LoVo (cell line): ENCODE measurements around the gene NOP53.
"Not testable (repeated sequence)": the region's sequence is repeated elsewhere in the genome, so short reads cannot be mapped to it uniquely, and the experiment has no call there.

Experiments used
- DNase-seq: peaks from one replicate; pipeline ENCODE4 v3.0.0-alpha.2; 2016; ENCODE audit warnings: low spot score

NOP53 gene

DNA sequence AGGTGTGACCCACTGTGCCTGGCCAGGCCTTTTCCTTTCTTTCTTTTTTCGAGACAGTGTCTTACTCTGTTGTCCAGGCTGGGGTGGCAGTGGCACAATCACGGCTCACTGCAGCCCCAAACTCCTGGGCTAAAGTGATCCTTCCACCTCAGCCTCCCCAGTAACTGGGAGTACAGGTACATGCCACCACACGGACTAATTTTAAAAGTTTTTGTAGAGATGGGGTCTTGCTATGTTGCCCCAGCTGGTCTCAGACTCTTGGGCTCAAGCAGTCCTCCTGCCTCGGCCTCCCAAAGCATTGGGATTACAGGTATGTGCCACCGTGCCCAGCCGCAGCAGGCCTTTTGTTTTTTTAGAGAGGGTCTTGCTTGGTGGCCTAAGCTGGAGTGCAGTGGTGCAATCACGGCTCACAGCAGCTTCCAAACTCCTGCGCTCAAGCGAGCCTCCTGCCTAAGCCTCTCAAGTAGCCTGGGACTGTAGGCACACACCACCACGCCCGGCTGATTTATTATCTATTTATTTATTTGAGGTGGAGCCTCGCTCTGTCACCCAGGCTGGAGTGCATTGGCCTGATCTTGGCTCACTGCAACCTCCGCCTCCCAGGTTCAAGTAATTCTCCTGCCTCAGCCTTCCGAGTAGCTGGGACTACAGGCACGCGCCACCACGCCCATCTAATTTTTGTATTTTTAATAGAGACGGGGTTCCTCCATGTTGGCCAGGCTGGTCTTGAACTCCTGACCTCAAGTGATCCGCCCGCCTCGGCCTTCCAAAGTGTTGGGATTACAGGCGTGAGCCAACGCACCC lies 32.1 kb downstream of the NOP53 start:
- DNase-seq = not testable (repeated sequence)

DNA sequence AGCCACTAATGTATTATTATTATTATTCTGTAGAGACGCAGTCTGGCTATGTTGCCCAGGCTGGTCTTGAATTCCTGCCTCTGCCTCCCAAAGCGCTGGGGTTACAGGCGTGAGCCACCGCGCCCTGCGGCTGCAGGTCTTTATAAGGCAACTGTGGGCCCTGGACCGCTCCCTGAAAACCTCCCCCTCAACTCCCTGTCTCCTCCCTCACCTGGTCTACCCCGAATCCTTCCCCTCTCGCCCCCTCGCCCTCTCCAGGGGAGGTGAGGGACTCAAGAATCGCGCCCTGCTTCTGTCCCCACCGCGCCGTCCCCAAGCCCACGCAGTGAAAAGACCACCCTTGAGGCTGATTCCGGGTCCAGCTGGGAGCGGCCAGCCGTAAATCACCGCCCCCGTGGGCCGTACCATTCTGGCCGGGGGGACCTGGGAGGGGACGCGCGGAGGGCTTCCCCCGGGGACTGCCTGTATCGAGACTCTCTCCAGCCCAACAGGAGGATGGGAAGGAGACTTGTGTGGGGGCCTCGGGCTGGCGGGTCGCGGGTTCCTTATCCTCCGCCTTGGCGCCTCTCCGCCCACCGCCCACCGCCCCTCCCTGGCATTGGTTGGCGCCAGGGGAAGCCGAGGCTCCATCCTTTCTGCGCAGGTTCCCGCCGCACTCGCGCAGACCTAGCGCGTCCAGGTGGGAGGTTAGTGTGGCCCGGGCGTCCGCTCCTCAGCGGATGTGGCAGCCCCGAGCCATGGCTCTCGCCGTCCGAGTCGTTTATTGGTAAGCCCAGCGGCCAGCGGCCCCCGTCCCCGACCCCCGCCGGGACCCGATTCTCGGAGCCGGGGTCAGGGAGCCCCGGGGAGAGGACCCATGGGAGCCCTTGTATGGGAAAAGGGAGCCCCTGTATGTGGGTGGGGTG lies 33.0 kb downstream of the NOP53 start, which contains the start of gene SELENOW:
Gene SELENOW (plus strand): TSS at position 655 of the 905 bp plus-strand sequence. CDS start 83 bp downstream, at position 738.
- peak; percentile 79 for DNase-seq

DNA sequence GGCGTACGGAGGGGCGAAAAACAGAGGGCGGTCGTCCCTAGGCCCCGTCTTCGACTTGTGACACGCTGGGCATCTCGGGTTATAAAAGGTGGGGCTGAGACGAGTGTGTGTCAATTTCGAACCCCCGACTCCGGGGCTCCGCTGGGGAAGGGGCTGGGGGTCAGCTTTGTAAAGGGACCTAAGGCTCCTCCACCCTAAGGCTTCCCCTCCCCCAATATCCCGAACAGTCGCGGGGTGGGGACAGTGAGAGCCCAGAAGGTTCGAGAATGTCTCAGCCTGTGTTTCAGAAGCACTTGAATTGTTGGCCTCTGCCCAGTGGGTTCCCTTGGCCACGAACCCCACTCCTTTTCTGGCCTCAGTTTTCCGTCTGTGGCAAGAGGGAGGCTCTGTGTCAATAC lies 33.6 kb downstream of the NOP53 start:
- DNase-seq = no peak

DNA sequence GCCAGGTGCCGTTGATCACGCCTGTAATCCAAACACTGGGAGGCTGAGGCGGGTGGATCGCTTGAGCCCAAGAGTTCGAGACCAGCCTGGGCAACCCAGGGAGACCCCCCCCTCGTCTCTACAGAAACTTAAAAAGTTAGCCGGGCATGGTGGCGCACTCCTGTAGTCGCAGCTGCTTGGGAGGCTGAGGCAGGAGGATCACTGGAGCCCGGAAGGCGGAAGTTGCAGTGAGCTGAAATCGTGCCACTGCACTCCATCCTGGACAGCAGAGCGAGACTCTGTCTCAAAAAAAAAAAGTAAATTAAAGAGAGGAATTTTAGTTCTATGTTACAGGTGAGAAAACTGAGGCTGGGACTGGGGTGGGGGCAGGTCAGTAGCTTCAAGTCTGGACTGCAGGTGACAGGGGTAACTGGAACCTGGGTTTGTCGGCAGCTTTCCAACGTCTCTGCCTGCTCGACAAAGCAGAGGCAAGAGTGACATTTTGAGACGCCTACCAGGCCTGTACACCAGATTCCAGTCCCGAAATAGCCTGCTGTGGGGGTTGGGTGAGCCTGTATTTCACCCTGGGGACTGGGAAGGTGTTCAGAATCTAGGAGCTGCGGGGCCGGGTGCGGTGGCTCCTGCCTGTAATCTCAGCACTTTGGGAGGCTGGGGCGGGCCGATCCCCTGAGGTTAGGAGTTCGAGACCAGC lies 34.3 kb downstream of the NOP53 start:
- no peak for DNase-seq

DNA sequence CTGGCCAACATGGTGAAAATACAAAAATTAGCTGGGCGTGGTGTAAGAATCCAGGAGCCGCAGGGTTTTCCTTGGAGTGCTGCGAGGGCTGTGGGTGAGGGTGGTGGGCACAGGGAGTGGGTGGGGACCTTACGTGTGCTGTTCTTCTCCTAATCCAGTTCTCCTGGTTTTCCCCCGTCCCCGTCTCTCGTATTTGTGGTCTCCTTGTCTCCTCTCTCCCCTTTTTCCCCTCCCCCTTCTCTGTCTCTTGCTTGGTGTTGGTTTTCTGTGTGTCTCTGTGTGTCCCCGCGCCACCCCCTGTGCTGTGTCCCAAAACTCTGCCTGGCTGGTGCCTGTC lies 34.8 kb downstream of the NOP53 start:
- DNase-seq = no peak

DNA sequence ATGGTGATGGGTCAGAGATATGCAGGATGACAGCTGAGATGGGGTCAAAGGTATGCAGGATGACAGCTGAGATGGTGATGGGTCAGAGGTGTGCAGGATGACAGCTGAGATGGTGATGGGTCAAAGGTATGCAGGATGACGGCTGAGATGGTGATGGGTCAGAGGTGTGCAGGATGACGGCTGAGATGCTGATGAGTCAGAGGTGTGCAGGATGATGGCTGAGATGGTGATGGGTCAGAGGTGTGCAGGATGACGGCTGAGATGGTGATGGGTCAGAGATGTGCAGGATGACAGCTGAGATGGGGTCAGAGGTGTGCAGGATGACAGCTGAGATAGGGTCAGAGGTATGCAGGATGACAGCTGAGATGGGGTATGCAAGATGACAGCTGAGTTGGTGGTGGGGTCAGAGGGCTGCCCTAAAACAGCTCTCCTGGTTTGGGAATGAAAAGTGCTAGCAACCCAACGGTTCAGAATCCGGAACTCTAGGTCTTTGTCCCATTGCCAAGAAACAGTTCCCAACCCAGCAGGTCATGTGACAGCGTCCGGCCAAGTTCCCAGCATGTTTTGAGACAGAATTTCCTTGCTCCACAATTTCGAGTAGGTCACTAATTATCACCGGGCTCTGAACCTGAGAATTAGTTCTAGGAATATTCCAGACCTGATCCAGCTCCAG lies 36.4 kb downstream of the NOP53 start:
- DNase-seq = no peak

DNA sequence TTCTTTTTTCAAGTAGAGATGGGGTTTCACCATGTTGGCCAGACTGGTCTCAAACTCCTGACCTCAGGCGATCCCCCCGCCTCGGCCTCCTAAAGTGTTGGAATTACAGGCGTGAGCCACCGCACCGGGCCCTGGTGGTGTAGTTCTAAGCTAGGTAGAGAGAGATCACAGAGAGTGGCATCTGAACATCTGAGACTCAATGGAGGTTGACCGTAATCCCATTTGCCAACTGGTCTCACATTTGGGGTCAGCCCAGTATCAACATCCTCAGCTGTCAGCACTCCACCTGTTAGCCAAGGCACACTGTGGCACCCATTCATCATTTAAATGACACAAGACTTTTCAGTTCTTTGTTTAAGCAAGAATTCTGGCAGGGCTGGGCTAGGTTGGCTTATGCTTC lies 41.2 kb downstream of the NOP53 start:
- no peak for DNase-seq

DNA sequence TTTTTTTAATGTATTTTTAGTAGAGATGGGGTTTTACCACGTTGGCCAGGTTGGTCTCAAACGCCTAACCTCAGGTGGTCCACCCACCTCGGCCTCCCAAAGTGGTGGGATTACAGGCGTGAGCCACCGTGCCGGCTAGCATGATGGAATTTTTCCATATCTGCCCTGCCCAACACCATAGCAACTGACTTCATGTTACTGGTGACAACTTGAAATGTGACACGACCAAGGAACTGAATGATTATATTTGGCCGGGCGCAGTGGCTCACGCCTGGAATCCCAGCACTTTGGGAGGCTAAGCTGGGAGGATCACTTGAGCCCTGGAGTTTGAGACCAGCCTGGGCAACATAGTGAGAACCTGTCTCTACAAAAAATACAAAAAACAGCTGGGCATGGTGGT lies 42.0 kb downstream of the NOP53 start:
- DNase-seq = not testable (repeated sequence)

DNA sequence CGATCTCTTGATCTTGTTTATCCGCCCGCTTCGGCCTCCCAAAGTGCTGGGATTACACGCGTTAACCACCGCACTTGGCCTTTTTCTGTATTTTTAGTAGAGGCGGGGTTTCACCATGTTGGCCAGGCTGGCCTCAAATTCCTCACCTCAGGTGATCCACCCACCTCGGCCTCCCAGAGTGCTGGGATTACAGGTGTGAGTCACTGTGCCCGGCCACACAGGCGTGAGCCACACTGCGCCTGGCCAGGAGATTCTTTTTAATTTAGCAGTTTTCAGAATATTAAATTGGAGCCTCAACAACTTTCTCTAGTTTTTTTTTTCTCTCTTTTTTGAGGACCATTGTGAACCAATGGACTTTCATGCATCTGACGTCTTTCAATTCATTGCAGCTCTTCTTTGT lies 44.5 kb downstream of the NOP53 start:
- DNase-seq = not testable (repeated sequence)

DNA sequence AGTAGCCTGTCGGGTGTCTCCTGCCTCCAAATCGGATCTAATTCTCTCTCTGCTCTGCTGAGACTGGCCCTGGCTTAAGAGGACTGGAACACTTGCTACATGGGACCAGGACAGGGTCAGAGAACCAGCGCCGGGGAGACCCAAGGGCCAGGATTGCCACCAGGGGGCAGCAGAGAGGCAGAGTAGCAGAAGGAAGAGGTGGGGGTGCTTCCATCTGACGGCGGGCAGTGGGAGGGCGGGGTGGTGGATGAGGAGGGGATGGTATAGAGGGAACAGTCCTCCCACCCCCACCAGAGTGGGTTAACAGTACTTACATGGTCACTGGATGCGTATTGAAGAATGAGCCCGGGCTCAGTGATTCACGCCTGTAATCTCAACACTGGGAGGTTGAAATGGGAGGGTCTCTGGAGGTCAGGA lies 45.1 kb downstream of the NOP53 start:
- DNase-seq = peak; percentile 67

DNA sequence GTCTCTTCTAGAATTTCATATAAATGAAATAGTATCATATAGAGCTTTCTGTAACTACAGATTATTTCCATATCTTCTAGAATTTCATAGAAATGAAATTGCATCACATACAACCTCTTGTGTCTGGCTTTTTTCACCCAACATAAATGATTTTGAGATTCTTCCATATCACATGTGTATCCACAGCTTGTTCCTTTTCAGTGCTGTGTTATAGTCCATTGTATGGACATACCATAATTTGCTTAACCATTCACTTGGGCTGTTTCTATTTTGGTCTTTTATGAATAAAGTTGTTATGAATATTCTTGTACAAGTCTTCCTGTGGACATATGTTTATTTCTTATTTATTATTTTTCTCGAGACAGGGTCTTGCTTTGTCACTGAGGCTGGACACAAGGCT lies 47.3 kb downstream of the NOP53 start:
- DNase-seq = no peak

DNA sequence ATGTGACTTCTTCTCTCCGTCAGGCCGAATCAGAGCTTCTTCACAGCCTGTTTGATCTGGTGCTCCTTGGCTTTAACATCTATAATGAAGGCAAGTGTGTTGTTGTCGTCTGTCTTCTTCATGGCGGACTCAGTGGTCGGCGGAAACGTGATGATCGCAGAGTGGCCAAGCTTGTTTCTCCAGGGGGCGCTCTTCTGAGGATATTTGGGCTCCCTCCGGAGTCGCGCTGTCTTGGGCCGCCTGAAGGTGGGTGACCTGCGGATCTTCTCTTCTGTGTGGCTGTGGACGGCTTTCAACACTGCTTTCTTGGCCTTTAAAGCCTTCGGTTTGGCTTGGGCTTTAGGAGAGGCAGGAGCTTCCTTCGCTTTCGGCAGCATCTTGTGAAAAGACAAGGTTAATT lies 49.2 kb downstream of the NOP53 start:
- no peak for DNase-seq

DNA sequence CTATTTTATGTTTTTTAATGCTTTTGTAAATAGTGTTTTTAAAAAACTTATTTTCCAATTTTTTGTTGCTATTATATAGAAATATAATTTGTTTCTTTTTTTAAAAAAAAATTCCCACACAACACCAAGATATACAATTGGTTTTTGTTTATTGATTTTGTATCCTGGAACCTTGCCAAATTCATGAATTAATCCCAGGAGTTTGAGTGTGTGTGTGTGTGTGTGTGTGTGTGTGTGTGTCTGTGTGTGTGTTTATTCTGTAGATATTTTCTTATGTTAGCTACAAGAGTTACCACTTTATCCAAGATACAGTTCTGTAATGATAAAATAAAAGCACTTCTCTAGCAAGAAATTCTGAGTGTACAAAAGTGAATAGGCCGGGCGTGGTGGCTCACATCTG lies 51.4 kb downstream of the NOP53 start:
- DNase-seq = no peak

DNA sequence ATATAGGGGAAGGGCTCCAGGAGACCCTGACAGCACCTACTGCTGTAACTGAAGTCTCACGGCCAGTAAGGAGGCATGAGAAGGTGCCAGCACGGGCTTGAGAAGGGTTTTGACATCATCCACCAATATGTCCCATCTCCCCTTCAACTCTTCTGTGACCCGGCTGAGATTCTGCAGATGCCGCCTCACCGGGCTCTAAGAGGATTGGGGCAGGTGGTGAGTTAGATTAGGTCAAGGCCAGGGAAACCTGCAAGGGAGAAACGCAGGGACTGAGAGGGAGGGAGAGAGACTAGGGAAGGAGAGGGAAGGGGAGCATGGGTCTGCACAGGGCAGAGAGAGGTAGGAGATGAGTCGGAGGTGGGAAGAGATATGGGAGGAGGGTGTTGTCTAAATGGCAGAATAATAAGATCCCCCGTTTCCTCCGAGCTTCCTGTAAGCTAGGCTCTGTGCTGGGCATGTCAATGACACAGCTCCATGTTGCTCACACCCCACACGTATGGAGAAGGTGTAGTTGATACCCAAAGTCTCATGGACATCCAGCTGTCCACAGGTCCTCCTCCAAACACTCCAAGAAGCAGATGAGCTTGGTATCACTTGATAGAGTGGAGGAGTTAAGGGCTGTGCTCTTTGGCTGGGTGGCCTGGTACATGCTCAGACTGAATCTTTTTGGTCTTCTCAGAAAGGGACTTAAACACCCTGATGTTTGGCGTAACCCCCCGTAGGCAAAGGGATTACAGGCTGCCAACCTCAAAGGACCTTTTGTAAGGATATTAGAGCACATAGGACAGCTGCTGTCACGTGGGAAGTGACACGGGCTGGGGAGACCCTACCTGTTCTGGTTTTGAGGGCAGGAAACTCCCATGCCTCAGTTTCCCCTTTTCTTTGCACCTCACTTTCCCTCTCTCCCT lies 52.9 kb downstream of the NOP53 start:
- no peak for DNase-seq

DNA sequence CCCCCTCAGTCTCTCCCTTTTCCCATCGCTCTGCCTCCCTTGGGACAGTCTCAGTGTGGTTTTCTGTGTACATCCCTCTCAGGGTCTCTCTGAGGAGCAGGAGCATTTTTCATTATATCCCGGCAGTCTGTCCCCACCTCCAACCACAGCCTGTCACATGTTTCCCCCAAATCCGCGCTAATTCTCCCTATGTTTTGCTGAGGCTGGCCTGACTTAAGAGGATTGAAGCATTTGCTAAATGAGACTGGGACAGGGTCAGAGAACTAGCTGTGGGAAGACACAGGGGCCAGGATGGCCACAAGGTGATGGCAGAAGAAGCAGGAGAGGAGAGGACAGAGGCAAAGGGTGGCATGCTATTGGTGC lies 53.5 kb downstream of the NOP53 start:
- no peak for DNase-seq

DNA sequence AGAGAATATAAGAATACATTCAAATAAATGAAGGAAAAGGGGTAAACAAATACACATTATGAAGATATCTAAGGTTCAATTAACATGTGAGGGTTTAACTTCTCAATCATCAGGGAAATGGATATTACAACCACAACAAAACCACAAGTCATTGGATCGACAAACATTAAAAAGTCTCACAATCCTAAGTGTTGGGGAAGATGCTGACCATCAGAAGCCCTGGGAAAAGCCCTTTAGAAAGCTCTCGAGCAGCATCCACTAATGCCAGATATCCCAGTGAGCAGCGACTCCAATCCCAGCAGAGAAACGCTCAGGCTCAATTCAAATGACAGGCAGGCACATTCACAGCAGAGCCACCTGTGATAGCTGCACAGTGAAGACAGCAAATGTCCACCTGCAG lies 55.9 kb downstream of the NOP53 start:
- DNase-seq = no peak

DNA sequence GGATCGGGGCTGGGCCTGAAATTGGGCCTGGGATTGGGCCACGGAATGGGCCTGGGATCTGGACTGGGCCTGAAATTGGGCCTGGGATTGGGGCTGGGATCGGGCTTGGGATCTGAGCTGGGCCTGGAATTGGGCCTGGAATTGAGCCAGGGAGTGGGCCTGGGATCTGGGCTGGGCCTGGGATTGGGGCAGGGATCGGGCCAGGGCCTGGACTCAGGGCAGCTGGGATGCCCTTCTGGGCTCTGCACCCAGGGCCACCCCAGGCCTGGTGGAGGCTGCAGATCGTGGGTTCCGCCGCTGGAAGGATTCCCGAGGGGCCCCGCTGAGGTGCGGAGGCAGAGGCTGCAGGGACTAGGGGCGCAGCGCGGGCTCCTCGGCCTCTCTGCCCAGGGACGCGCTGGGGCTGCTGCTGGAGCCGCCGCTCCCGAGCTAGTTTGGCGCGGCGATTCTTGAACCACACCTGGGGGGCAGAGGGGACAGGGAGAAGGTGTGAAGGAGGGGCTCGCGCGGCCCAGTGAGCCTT lies 57.2 kb downstream of the NOP53 start:
- DNase-seq = no peak

DNA sequence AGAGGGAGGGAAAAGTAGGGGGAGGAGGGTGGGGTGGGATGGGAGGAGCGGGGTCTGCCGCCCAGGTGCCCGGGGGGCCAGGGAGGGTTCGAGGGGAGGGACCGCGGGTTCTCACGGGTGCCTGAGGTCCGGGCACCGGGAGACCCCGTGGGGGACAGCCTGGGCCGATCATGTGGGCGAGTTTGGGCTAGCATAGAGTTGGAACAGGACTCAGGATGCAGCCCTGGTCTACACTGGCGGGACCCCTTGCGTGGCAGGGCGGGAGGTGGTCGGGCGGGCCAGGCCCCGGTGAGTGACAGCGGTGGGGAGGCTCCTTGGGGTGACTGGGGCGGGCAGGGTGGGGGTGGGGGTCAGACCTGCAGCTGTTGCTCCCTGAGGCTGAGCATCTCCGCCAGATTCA lies 57.8 kb downstream of the NOP53 start:
- DNase-seq = not testable (repeated sequence)

DNA sequence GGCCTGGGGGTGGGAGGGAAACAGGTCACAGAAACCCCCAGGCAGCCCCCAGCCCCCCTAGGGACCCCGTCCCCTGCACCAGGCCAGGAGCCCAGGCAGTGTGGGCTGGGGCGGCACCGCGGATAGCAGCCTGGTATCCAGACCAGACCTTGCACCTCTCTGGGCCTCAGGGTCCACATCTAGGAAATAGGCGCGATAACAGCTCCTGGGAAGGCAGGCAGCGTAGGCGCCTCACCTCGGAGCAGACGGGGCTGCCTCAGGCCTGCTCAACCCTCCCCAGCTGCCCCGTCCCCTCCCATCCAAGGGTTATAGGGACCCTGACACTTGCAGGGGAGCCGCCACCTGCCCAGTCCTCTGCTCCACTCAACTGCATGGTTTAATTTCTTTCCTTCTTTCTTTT lies 58.3 kb downstream of the NOP53 start:
- not testable (repeated sequence) for DNase-seq

DNA sequence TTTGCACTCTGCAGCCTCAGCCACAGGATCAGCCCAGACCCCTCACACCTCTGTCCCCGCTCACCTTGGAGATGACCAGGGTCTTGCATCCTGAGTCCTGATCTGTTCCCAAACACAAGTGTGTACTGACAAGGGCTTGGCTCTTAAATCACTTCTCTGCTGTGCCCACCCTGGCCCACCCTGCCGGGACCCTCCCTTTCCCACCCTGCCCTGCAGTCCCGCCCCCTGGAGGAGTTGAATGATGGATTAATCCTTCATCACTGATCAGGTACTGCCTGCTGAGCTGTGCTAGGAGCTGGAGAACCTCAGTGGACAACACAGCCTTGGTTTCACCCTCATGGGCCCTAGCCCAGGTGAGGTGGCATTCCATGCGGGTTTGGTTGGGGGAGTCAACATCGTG lies 59.1 kb downstream of the NOP53 start, which contains the start of gene TPRX1:
Gene TPRX1 (minus strand): TSS at position 101 of the 400 bp plus-strand sequence. CDS start 12 bp downstream, at position 89.
- not testable (repeated sequence) for DNase-seq

DNA sequence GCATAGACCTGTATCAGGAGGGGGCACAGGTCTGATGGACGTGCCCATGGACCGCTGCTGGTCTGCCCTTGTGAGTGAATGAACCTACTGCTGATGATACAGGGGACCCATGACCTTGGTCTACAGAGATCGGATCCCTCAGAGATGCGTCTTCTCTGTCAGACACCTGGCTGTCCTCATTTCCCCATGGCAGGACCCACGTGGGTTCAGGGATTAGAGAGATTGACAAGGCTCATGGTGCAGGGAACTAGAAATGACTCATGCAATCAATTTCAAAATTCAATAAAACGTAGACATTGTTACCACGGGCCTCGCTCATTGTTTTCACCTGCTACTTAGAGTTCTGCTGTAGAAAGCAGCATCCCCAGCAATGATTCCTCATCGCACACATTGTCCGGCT lies 60.0 kb downstream of the NOP53 start:
- DNase-seq = no peak
